Measurements from ENCODE around the gene WNK4.

WNK4 gene

DNA sequence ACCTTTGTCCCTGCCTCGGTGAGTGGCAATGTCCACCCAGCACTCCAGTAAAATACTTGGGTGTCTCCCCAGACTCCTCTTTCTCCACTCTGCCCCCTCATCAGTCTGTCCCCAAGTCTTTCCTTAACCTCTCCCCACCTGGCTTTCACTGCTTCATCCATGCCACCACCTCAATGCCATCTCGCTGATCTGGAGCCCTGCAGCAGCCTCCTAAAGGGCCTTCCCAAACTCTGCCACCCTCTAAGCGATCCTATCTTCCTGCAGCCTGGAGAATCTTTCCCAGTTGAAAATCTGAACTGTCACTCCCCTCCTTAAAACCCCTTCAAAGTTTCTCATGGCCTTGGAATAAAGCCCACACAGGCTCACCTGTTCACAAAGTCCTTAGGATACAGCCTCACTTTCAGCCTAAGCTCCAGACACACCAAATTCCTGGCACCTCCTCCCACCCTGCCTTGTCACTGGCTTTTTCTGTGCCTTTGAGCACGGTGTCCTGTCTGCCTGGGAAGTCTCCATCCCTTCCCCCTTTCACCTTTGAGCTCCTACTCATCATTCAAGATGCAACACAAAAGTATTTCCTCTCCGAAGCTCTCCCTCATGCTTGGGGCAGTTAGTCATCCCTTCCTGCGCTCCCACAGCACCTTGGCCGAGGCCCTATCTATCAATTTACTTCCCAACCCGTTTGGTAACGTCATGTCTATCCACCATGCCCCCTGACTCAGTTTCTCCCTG lies 2.8 kb downstream of the WNK4 start:
- no peak overlapping the region for H3K27ac ChIP-seq
- TF ChIP-seq CTCF (conservative IDR thresholded peaks at IDR 0.05) = no peak

- no peak overlapping the region for H3K27ac ChIP-seq
Measured at GRCh38 chr17:42783791-42784138, 3.4 kb downstream of the WNK4 start.

DNA sequence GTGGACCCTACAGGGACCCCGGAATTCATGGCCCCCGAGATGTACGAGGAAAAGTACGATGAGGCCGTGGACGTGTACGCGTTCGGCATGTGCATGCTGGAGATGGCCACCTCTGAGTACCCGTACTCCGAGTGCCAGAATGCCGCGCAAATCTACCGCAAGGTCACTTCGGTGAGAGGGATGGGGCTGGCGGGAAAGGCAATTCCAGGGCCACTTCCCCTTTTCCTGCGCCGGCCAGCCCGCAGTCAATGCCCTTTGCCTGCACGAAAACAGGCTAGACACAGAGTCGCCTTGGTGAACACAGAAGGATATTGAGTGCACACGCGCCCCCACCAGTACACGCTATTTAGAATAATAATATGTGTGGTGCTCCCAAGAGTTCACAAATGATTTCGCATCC lies 4.0 kb downstream of the WNK4 start:
- TF ChIP-seq CTCF (conservative IDR thresholded peaks at IDR 0.05) = no peak
- no peak overlapping the region for H3K27ac ChIP-seq

More at GRCh38 chr17:42783791-42784138, 3.4 kb downstream of the WNK4 start:
- no peak for TF ChIP-seq CTCF (conservative IDR thresholded peaks at IDR 0.05)

- no peak for TF ChIP-seq CTCF (conservative IDR thresholded peaks at IDR 0.05)
- no peak overlapping the region for H3K27ac ChIP-seq
Measured at GRCh38 chr17:42784811-42785592, 4.6 kb downstream of the WNK4 start.

DNA sequence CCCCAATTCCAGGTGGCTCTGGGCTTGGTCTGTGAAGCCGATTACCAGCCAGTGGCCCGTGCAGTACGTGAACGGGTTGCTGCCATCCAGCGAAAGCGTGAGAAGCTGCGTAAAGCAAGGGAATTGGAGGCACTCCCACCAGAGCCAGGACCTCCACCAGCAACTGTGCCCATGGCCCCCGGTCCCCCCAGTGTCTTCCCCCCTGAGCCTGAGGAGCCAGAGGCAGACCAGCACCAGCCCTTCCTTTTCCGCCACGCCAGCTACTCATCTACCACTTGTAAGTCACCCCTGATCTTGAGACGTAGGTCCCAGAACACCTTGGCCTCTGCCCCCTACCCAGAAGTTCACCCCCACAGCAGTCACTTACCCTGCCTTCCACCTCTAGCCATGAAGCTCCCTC lies 6.9 kb downstream of the WNK4 start:
- TF ChIP-seq CTCF (conservative IDR thresholded peaks at IDR 0.05) = no peak
- no peak overlapping the region for H3K27ac ChIP-seq

- no peak for TF ChIP-seq CTCF (conservative IDR thresholded peaks at IDR 0.05)
- no peak overlapping the region for H3K27ac ChIP-seq
Measured at GRCh38 chr17:42791948-42792347, 11.5 kb downstream of the WNK4 start.

DNA sequence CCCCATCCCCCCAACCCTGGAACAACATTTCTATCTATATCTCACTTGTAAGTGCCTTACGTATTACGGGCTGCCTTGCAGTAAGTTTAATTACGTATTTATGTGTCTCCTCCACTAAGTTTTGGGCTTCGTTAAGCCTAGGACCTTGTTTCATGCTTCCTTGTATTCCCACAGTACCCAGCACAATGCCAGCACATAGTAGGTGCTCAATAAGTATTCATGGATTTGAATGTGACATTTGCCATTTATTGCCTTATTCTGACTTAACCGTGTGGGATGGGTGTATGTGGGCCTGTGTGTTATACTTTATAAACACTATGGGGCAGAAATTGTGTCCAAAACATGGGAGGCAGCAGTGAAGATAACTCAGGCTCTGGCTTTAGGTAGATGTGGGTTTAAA lies 12.1 kb downstream of the WNK4 start:
- no peak overlapping the region for H3K27ac ChIP-seq
- no peak for TF ChIP-seq CTCF (conservative IDR thresholded peaks at IDR 0.05)
